GM18868 (cell line): ENCODE measurements around the gene CTTNBP2.
A peak's percentile ranks its signal among the peaks of the same experiment; 100 is the strongest.

Source experiments
- ATAC-seq: cut with Tn5 transposase; IDR thresholded peaks from one replicate; pipeline ENCODE4 v1.9.1; 2021; ENCODE audit warnings: mild to moderate bottlenecking, moderate library complexity; ENCODE audit not compliant: unreplicated experiment

CTTNBP2 gene

GRCh38 chr7:117873310-117874190 lies at the start of gene CTTNBP2:
CTTNBP2 (minus strand) TSS chr7:117873441; CDS start chr7:117873415, 26 bp downstream.
- peak; percentile 52 for ATAC-seq

GRCh38 chr7:117916309-117916708 lies 43.1 kb upstream of the CTTNBP2 start:
- no peak for ATAC-seq

- ATAC-seq = no peak
Measured at GRCh38 chr7:117912421-117912820, 39.2 kb upstream of the CTTNBP2 start.

- ATAC-seq = no peak
Measured at GRCh38 chr7:117908031-117908795, 35.0 kb upstream of the CTTNBP2 start.

- no peak for ATAC-seq
Measured at GRCh38 chr7:117907049-117907640, 33.9 kb upstream of the CTTNBP2 start.

- no peak for ATAC-seq
Measured at GRCh38 chr7:117902314-117902889, 29.2 kb upstream of the CTTNBP2 start.

- ATAC-seq = no peak
Measured at GRCh38 chr7:117901089-117901797, 28.0 kb upstream of the CTTNBP2 start.

GRCh38 chr7:117896339-117896738 lies 23.1 kb upstream of the CTTNBP2 start:
- no peak for ATAC-seq

GRCh38 chr7:117895276-117895675 lies 22.0 kb upstream of the CTTNBP2 start:
- ATAC-seq = no peak

- no peak for ATAC-seq
Measured at GRCh38 chr7:117894037-117894436, 20.8 kb upstream of the CTTNBP2 start.

- no peak for ATAC-seq
Measured at GRCh38 chr7:117892821-117893220, 19.6 kb upstream of the CTTNBP2 start.

- no peak for ATAC-seq
Measured at GRCh38 chr7:117889611-117890010, 16.4 kb upstream of the CTTNBP2 start.

- no peak for ATAC-seq
Measured at GRCh38 chr7:117888627-117889026, 15.4 kb upstream of the CTTNBP2 start.

- no peak for ATAC-seq
Measured at GRCh38 chr7:117882594-117882993, 9.4 kb upstream of the CTTNBP2 start.

- no peak for ATAC-seq
Measured at GRCh38 chr7:117876761-117877160, 3.5 kb upstream of the CTTNBP2 start.

- ATAC-seq = peak; percentile 51
Measured at GRCh38 chr7:117875566-117875965, 2.3 kb upstream of the CTTNBP2 start.

- ATAC-seq = no peak
Measured at GRCh38 chr7:117874191-117874700, 1.0 kb upstream of the CTTNBP2 start.

GRCh38 chr7:117872561-117873309 lies 506 bp downstream of the CTTNBP2 start:
- ATAC-seq = peak; percentile 18

GRCh38 chr7:117871778-117872538 lies 1.3 kb downstream of the CTTNBP2 start:
- ATAC-seq = peak; percentile 13
